ENCODE results near the gene ABCB4.

The ABCB4 gene

DNA sequence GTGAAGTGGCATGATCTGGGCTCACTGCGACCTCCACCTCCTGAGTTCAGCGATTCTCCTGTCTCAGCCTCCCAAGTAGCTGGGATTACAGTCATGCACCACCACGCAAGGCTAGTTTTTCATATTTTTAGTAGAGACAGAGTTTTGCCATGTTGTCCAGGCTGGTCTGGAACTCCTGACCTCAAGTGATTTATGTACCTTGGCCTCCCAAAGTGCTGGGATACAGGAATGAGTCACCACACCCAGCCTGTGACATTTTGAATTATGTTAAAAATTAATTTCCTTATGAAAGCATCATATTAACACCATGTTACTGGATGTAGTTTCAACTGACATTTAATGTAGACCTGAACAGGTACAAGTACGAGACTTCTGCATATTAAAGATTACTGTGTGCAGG, 24.3 kb downstream of the ABCB4 start:
- TF ChIP-seq, protein P1, sequence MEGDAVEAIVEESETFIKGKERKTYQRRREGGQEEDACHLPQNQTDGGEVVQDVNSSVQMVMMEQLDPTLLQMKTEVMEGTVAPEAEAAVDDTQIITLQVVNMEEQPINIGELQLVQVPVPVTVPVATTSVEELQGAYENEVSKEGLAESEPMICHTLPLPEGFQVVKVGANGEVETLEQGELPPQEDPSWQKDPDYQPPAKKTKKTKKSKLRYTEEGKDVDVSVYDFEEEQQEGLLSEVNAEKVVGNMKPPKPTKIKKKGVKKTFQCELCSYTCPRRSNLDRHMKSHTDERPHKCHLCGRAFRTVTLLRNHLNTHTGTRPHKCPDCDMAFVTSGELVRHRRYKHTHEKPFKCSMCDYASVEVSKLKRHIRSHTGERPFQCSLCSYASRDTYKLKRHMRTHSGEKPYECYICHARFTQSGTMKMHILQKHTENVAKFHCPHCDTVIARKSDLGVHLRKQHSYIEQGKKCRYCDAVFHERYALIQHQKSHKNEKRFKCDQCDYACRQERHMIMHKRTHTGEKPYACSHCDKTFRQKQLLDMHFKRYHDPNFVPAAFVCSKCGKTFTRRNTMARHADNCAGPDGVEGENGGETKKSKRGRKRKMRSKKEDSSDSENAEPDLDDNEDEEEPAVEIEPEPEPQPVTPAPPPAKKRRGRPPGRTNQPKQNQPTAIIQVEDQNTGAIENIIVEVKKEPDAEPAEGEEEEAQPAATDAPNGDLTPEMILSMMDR (IDR thresholded peaks at IDR 0.05): no peak
- no peak overlapping the region for H3K4me3 ChIP-seq (ENCODE audit: low read depth in 1 of 2, low read length in 1 of 2)
- no peaks in the 10 kb centered on the region for H3K4me1 ChIP-seq (ENCODE audit: control insufficient read depth in 1 of 2, insufficient read depth in 1 of 2, low read depth in 1 of 2, low read length in 1 of 2)
- H3K9me3 ChIP-seq: no peaks in the 10 kb centered on the region
- H3K36me3 ChIP-seq: no peaks in the 10 kb centered on the region
- no peaks in the 10 kb centered on the region for H3K27me3 ChIP-seq
- no peak overlapping the region for H3K27ac ChIP-seq

DNA sequence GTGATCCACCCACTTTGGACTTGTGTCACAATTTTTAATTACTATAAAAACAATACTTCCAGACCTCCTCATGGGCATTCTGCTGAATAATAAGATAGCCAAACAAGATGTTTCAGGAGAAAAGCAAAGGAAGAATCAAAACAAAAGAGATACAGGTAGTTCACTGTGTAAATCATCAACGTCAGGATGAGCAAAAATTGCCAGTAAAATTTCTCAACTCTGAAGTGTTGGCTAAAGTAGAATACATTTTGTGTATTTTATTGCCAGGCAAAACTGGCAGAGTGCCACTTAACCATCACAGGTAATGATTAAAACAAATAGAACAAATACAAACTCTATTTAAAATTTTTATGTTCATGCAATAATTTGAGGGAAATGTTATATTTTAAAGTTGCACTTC, 24.8 kb downstream of the ABCB4 start:
- no peaks in the 10 kb centered on the region for H3K36me3 ChIP-seq
- H3K27ac ChIP-seq: no peak overlapping the region
- no peaks in the 10 kb centered on the region for H3K9me3 ChIP-seq
- no peak overlapping the region for H3K4me3 ChIP-seq (ENCODE audit: low read depth in 1 of 2, low read length in 1 of 2)
- H3K4me1 ChIP-seq (ENCODE audit: control insufficient read depth in 1 of 2, insufficient read depth in 1 of 2, low read depth in 1 of 2, low read length in 1 of 2): no peaks in the 10 kb centered on the region
- TF ChIP-seq, protein P1 (IDR thresholded peaks at IDR 0.05): no peak
- H3K27me3 ChIP-seq: no peaks in the 10 kb centered on the region

DNA sequence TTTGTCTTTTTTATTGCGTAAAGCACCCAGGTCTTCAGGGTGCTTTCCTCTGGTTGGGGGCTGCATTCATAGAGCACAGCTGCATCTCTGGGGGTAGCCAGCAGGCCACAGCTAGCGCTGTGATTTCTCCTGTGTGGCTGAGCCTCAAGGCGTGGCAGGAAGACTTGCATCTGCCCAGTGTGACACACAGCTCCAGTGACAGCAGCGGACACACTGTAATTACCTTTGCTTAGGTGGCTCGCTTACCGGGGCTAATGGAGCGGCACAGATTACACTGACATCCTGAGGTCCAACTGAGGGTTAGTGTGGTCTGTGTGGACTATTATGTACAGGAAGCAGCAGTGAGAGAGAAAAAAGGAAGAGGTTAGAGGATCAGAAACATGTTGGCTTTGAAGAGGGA, 27.1 kb downstream of the ABCB4 start:
- H3K9me3 ChIP-seq: no peaks in the 10 kb centered on the region
- H3K4me3 ChIP-seq (ENCODE audit: low read depth in 1 of 2, low read length in 1 of 2): no peak overlapping the region
- H3K36me3 ChIP-seq: no peaks in the 10 kb centered on the region
- H3K27ac ChIP-seq: no peak overlapping the region
- H3K4me1 ChIP-seq (ENCODE audit: control insufficient read depth in 1 of 2, insufficient read depth in 1 of 2, low read depth in 1 of 2, low read length in 1 of 2): no peaks in the 10 kb centered on the region
- TF ChIP-seq, protein P1 (IDR thresholded peaks at IDR 0.05): no peak
- H3K27me3 ChIP-seq: no peaks in the 10 kb centered on the region

DNA sequence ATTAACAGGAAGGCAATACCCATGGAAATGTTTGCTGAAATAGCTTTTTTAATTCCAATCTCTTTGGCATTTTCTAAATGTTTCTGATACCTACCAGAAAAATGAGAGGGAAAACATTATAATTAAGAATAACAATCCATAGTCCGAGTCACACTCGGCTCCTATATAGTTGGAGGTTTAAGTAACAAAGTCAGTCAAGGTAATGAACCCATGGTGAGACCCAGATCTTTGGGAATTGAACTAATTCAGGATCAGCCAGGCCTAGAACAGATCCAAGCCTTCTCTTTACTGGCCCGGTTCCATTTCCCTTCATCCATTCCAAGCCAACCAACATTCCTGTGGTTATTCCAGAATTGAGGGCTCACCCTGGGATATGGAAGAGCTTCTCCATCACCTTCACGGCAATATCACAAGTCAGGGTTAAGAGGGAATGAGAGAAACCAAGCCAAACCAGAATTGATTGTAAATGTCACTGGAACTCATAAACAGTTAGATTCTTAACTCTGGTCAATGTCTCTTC, 28.3 kb downstream of the ABCB4 start:
- Histone ChIP-seq H3K4me3 (ENCODE audit: low read depth in 1 of 2, low read length in 1 of 2) (no peak overlapping the region), H3K27ac (no peak overlapping the region), H3K9me3 (no peaks in the 10 kb centered on the region), H3K4me1 (ENCODE audit: control insufficient read depth in 1 of 2, insufficient read depth in 1 of 2, low read depth in 1 of 2, low read length in 1 of 2) (no peaks in the 10 kb centered on the region), H3K27me3 (no peaks in the 10 kb centered on the region), H3K36me3 (no peaks in the 10 kb centered on the region)
- TF ChIP-seq, protein P1 (IDR thresholded peaks at IDR 0.05): no peak

DNA sequence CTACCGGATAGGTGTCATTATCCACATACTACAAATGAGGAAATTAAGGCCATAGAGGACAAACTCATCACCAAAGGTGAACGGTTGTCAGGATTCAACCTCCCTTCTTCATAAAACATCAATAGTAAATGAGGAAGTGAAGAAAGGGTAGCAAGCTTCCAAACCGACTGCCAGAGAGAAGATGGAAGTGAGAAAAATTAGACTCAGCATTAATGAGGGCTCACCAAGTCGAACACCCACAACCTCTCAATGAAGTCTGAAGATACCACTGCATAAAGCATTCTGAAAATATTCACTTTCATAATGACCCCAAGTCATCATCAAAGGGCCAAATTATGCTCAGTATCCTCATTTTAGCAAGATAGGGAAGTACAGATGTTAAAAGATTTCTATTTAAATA, 29.6 kb downstream of the ABCB4 start:
- TF ChIP-seq, protein P1 (IDR thresholded peaks at IDR 0.05): no peak

DNA sequence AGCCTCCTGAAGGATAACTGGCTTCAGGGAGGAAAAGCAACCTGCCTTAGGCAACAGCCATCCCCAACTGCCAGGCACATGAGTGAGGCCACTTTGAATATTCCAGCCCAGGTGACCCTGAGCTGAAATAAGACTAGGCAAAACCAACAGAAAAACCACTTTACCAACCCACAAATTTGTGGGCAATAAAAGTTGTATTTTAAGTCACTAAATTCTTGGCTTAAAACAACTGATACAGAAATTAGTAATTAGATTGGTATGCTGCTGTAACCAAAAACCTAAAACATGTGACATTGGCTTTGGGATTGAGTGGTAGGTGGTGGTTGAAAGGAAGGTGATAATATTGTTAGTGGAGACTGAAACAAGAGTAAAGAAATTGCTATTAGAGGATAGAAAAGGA, 39.9 kb downstream of the ABCB4 start:
- Histone ChIP-seq H3K36me3 (no peaks in the 10 kb centered on the region), H3K27me3 (no peaks in the 10 kb centered on the region), H3K9me3 (no peaks in the 10 kb centered on the region), H3K4me3 (ENCODE audit: low read depth in 1 of 2, low read length in 1 of 2) (no peak overlapping the region), H3K27ac (no peak overlapping the region), H3K4me1 (ENCODE audit: control insufficient read depth in 1 of 2, insufficient read depth in 1 of 2, low read depth in 1 of 2, low read length in 1 of 2) (no peaks in the 10 kb centered on the region)
- TF ChIP-seq, protein P1 (IDR thresholded peaks at IDR 0.05): no peak

More for the DNA sequence above, 29.6 kb downstream of the ABCB4 start:
- H3K4me3 ChIP-seq (ENCODE audit: low read depth in 1 of 2, low read length in 1 of 2): no peak overlapping the region
- H3K27me3 ChIP-seq: no peaks in the 10 kb centered on the region
- no peaks in the 10 kb centered on the region for H3K4me1 ChIP-seq (ENCODE audit: control insufficient read depth in 1 of 2, insufficient read depth in 1 of 2, low read depth in 1 of 2, low read length in 1 of 2)
- no peak overlapping the region for H3K27ac ChIP-seq
- H3K36me3 ChIP-seq: no peaks in the 10 kb centered on the region
- H3K9me3 ChIP-seq: no peaks in the 10 kb centered on the region

Measured in neutrophil (primary cell).